HepG2 (cell line): ENCODE data around the gene HSD3B7. TPM values are rescaled to one million over a fixed set of nuclear protein-coding genes. Genes with fewer than 3 reads are reported as not detected.

Experiments used
- ARHGAP35 ChIP-seq: sonication (generic); formaldehyde crosslinking; IDR thresholded peaks from 2 replicates; pipeline ENCODE4 v1.9.0; 2022; ENCODE audit warnings: mild to moderate bottlenecking, inconsistent platforms, moderate library complexity, missing genetic modification reagents, borderline replicate concordance
- ARNT2 ChIP-seq: sonication (generic); formaldehyde crosslinking; IDR thresholded peaks from 2 replicates; pipeline ENCODE4 v1.8.0; 2022; ENCODE audit warnings: mild to moderate bottlenecking, low read depth, missing genetic modification reagents, moderate library complexity
- ETV5 ChIP-seq: IDR thresholded peaks from 2 replicates; pipeline ENCODE4 v1.6.1; 2018; ENCODE audit warnings: missing biosample characterization, missing genetic modification reagents, inconsistent platforms, borderline replicate concordance
- FOXA1 ChIP-seq, 2 experiments: fragments of 450-650 bp in 1 of 2; sonication (generic) in 1 of 2; formaldehyde crosslinking in 1 of 2; IDR thresholded peaks; 2 replicates each; pipeline versions ENCODE4 v1.4.0 to v1.6.1; 2016 to 2020; ENCODE audit warnings: missing genetic modification reagents in 1 of 2
- FOXK2 ChIP-seq: fragments of 450-650 bp; IDR thresholded peaks from 2 replicates; pipeline ENCODE4 v1.6.1; 2016
- HNF4A ChIP-seq: sonication (generic); formaldehyde crosslinking; IDR thresholded peaks from 2 replicates; pipeline ENCODE4 v1.4.0; 2020; ENCODE audit warnings: missing genetic modification reagents
- HNRNPUL1 ChIP-seq: fragments of 200-400 bp; formaldehyde crosslinking; IDR thresholded peaks from 2 replicates; pipeline ENCODE4 v1.6.1; 2017; ENCODE audit warnings: low read depth, mild to moderate bottlenecking, low read length, moderate library complexity
- NFKB2 ChIP-seq: sonication (generic); formaldehyde crosslinking; IDR thresholded peaks from 2 replicates; pipeline ENCODE4 v1.4.0; 2020; ENCODE audit warnings: missing genetic modification reagents, borderline replicate concordance
- PRMT3 ChIP-seq: sonication (generic); formaldehyde crosslinking; IDR thresholded peaks from 2 replicates; pipeline ENCODE4 v1.8.1; 2022; ENCODE audit warnings: low read depth, mild to moderate bottlenecking, moderate library complexity, missing genetic modification reagents, borderline replicate concordance
- RELA ChIP-seq: sonication (generic); formaldehyde crosslinking; IDR thresholded peaks from 2 replicates; pipeline ENCODE4 v1.4.0; 2020; ENCODE audit warnings: missing genetic modification reagents
- SIN3B ChIP-seq: fragments of 150-350 bp; IDR thresholded peaks from 2 replicates; pipeline ENCODE4 v1.6.1; 2014; ENCODE audit warnings: low read length
- SMC3 ChIP-seq: IDR thresholded peaks from 2 replicates; pipeline ENCODE4 v1.6.1; 2011; ENCODE audit warnings: low read length, improper control_type of control experiment
- TCF12 ChIP-seq, 2 experiments: fragments of 450-650 bp in 1 of 2; sonication (generic) in 1 of 2; formaldehyde crosslinking in 1 of 2; IDR thresholded peaks; 2 replicates each; pipeline versions ENCODE4 v1.6.1 to v1.8.0; 2017 to 2022; ENCODE audit warnings: antibody characterized with exemption in 1 of 2, mild to moderate bottlenecking in 1 of 2, missing genetic modification reagents in 1 of 2, moderate library complexity in 1 of 2
- ZNF556 ChIP-seq: sonication (generic); formaldehyde crosslinking; IDR thresholded peaks from 2 replicates; pipeline ENCODE4 v1.4.0; 2020; ENCODE audit warnings: mild to moderate bottlenecking, missing genetic modification reagents, borderline replicate concordance
- polyA plus RNA-seq, 8 experiments: library from polyadenylated mRNA; depleted of rRNA in 3 of 8; stranded (reverse) in 7 of 8; unstranded in 1 of 8; fragments of >200 nt; fragmentation: Illumina TruSeq in 4 of 8; extraction: Trizol in 4 of 8; gene quantifications; 2 replicates each; pipeline versions ENCODE4 v1.2.1 to v1.2.3, GENCODE V29; 2011 to 2016; ENCODE audit warnings: low read depth in 4 of 8, missing spikeins in 1 of 8, mixed read lengths in 1 of 8; ENCODE audit not compliant: insufficient read depth in 1 of 8
- total RNA-seq, 5 experiments: library from RNA; depleted of rRNA; stranded (reverse); fragments of >200 nt; fragmentation: Illumina TruSeq; extraction: Trizol; gene quantifications; 2 replicates each; pipeline ENCODE4 v1.2.3, GENCODE V29; 2016; ENCODE audit warnings: low read depth in 1 of 5
- TF ChIP-seq, protein P1 (sequence below): sonication (generic); formaldehyde crosslinking; IDR thresholded peaks from 2 replicates; pipeline ENCODE4 v1.8.0; 2022; ENCODE audit warnings: missing genetic modification reagents, low read depth, mild to moderate bottlenecking, borderline replicate concordance

The HSD3B7 gene
- total and polyA plus RNA-seq, 2 of the 13 experiments (the other 11 are each of a cell fraction or from before 2014, with no cell fraction given): 32.9 to 69.7 TPM

DNA sequence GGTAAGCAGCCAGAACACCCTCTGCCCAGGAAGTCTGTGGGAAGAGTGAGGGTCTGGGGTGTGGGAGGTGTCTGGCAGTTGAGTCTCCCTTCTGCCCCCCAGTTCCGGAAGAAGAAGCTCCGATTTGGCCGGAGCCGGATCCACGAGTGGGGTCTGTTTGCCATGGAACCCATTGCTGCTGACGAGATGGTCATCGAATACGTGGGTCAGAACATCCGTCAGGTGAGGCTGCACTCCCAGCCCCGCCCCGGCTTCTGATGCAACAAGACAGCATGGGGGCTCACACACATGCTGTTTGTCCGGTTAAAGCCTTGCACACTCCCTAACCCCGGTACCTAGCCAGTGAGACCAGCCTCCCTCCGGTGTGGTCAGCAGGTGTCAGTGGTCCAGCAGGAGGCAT lies 4.0 kb upstream of the HSD3B7 start (continued):
- TF ChIP-seq NFKB2 (CRISPR knock-in tag) (no peak), FOXK2 (no peak), RELA (no peak), SMC3 (no peak), PRMT3 (no peak), HNRNPUL1 (no peak), HNF4A (CRISPR knock-in tag) (no peak), ZNF556 (CRISPR knock-in tag) (no peak), ARNT2 (no peak), ETV5 (no peak), ARHGAP35 (CRISPR knock-in tag) (no peak), FOXA1 (IDR thresholded peaks at IDR 0.05) (no peak), FOXA1 (CRISPR knock-in tag; IDR thresholded peaks at IDR 0.05) (no peak), SIN3B (no peak), TCF12 (IDR thresholded peaks at IDR 0.05) (no peak), TCF12 (CRISPR knock-in tag; IDR thresholded peaks at IDR 0.05) (no peak)
- TF ChIP-seq, protein P1, sequence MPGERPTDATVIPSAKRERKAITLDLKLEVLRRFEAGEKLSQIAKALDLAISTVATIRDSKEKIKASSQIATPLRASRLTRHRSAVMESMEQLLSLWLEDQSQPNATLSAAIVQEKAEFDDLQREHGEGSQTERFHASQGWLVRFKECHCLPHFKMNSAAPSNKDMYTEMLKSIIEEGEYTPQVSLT (CRISPR knock-in tag): no peak
- TF ChIP-seq, all 625 proteins: peak for 0
